SHP77 (cell line): Measurements from ENCODE around the gene TCHP.
"Not testable (repeated sequence)": the region's sequence is repeated elsewhere in the genome, so short reads cannot be mapped to it uniquely, and the experiment has no call there.

ENCODE experiments used
- DNase-seq, 2 experiments: peaks; one replicate each; lab custom pipeline; 2025; lab: John Stamatoyannopoulos, UW

The TCHP gene

GRCh38 chr12:109910254-109910968 lies 10.3 kb downstream of the TCHP start:
- no peak for DNase-seq

GRCh38 chr12:109910969-109911348 lies 10.9 kb downstream of the TCHP start:
- peak; percentile 20 to 56 for DNase-seq

GRCh38 chr12:109912855-109913321 lies 12.8 kb downstream of the TCHP start:
- DNase-seq, result no peak

GRCh38 chr12:109914461-109914860 lies 14.4 kb downstream of the TCHP start:
- no peak for DNase-seq

- DNase-seq, result no peak
Observed at GRCh38 chr12:109915171-109916040, 15.3 kb downstream of the TCHP start.

- DNase-seq, result no peak
Observed at GRCh38 chr12:109916045-109916444, 16.0 kb downstream of the TCHP start.

GRCh38 chr12:109919456-109919855 lies 19.4 kb downstream of the TCHP start:
- no peak for DNase-seq

GRCh38 chr12:109920261-109920780 lies 20.2 kb downstream of the TCHP start:
- DNase-seq, result no peak

- no peak for DNase-seq
Observed at GRCh38 chr12:109921982-109922381, 21.9 kb downstream of the TCHP start.

- DNase-seq, result no peak
Observed at GRCh38 chr12:109923038-109923437, 23.0 kb downstream of the TCHP start.

- DNase-seq, result no peak
Observed at GRCh38 chr12:109923481-109924245, 23.6 kb downstream of the TCHP start.

GRCh38 chr12:109925185-109925840 lies 25.2 kb downstream of the TCHP start:
- no peak for DNase-seq

GRCh38 chr12:109926016-109926415 lies 25.9 kb downstream of the TCHP start:
- no peak for DNase-seq

- DNase-seq, result no peak
Observed at GRCh38 chr12:109926488-109927210, 26.6 kb downstream of the TCHP start.

GRCh38 chr12:109927622-109928021 lies 27.5 kb downstream of the TCHP start:
- peak; percentile 38 to 54 for DNase-seq

- DNase-seq, result no peak
Observed at GRCh38 chr12:109928058-109928656, 28.1 kb downstream of the TCHP start.

- DNase-seq, result not testable (repeated sequence)
Observed at GRCh38 chr12:109929326-109929725, 29.3 kb downstream of the TCHP start.

- no peak for DNase-seq
Observed at GRCh38 chr12:109930028-109930800, 30.1 kb downstream of the TCHP start.

- DNase-seq, result no peak
Observed at GRCh38 chr12:109931143-109931542, 31.1 kb downstream of the TCHP start.
